Coronary artery (tissue), 2 donors: ENCODE results near the gene TLE4.
"Not testable (repeated sequence)": the region's sequence is repeated elsewhere in the genome, so short reads cannot be mapped to it uniquely, and the experiment has no call there.

ENCODE experiments used
- DNase-seq: peaks from one replicate; pipeline ENCODE4 v3.0.0-alpha.2; 2017; ENCODE audit warnings: low spot score
- H3K27ac ChIP-seq, 2 donors: fragments of 200-600 bp; sonication (generic); one replicate each; pipeline ENCODE4 v1.5.1; 2016 to 2019
- H3K4me3 ChIP-seq: fragments of 200-600 bp; sonication (generic); 2 replicates; pipeline ENCODE4 v1.5.1; 2016; ENCODE audit warnings: mild to moderate bottlenecking, moderate library complexity
- TF ChIP-seq, protein P1 (sequence below): fragments of 200-600 bp; sonication (generic); IDR thresholded peaks from one replicate; pipeline ENCODE4 v1.5.1; 2019; ENCODE audit warnings: antibody characterized with exemption

Gene TLE4

GRCh38 chr9:79542735-79543620, 28.8 kb upstream of the TLE4 start:
- TF ChIP-seq, protein P1, sequence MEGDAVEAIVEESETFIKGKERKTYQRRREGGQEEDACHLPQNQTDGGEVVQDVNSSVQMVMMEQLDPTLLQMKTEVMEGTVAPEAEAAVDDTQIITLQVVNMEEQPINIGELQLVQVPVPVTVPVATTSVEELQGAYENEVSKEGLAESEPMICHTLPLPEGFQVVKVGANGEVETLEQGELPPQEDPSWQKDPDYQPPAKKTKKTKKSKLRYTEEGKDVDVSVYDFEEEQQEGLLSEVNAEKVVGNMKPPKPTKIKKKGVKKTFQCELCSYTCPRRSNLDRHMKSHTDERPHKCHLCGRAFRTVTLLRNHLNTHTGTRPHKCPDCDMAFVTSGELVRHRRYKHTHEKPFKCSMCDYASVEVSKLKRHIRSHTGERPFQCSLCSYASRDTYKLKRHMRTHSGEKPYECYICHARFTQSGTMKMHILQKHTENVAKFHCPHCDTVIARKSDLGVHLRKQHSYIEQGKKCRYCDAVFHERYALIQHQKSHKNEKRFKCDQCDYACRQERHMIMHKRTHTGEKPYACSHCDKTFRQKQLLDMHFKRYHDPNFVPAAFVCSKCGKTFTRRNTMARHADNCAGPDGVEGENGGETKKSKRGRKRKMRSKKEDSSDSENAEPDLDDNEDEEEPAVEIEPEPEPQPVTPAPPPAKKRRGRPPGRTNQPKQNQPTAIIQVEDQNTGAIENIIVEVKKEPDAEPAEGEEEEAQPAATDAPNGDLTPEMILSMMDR = no peak
- H3K4me3 ChIP-seq = no peak overlapping the region
- DNase-seq = no peak
- H3K27ac ChIP-seq = no peak overlapping the region

DNA sequence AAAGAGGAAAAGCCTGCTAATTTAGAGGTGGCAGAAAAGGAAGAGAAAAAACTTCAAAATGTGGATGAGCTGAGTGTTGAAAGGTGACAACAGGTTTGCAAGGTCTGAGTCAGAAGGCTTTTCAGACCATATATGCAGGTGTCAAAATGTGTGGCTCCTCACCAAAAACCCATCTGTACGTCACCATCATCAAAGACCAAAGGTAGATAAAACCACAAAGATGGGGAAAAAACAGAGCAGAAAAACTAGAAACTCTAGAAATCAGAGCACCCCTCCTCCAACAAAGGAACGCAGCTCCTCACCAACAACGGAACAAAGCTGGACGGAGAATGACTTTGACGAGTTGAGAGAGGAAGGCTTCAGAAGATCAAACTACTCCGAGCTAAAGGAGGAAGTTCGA, 27.4 kb upstream of the TLE4 start:
- not testable (repeated sequence) for H3K4me3 ChIP-seq, H3K27ac ChIP-seq, DNase-seq

DNA sequence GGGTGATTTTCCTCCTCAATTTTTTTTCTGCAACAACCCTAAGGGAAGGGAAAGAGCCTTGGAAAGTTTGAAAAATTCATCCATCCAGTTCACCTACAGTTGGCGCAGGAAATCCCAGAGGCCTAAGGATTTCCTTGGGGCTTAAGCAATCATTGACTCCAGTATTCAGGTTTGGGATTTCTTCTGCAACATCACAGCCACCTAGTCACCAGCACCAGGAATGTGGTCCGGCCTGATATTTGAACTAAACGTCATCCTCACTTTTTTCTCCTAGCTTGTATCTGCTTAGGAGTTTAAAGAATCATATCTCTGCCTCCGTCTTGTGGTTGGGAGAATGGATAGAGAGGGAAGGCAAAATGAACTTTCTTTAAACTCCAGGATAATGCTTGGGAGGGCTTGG, 20.2 kb upstream of the TLE4 start:
- Histone ChIP-seq H3K4me3 (no peak overlapping the region), H3K27ac (no peak overlapping the region)
- TF ChIP-seq, protein P1 = no peak
- DNase-seq = no peak

- DNase-seq = no peak
- Histone ChIP-seq H3K4me3 (no peak overlapping the region), H3K27ac (no peak overlapping the region)
- TF ChIP-seq, protein P1 = no peak
Measured at GRCh38 chr9:79551994-79552393, 19.8 kb upstream of the TLE4 start.

GRCh38 chr9:79555474-79556089, 16.2 kb upstream of the TLE4 start:
- no peak overlapping the region for H3K27ac ChIP-seq
- TF ChIP-seq, protein P1 = no peak
- DNase-seq = no peak
- no peak overlapping the region for H3K4me3 ChIP-seq

GRCh38 chr9:79559495-79560181, 12.1 kb upstream of the TLE4 start:
- no peak for DNase-seq
- Histone ChIP-seq H3K27ac (no peak overlapping the region), H3K4me3 (no peak overlapping the region)
- TF ChIP-seq, protein P1 = no peak

DNA sequence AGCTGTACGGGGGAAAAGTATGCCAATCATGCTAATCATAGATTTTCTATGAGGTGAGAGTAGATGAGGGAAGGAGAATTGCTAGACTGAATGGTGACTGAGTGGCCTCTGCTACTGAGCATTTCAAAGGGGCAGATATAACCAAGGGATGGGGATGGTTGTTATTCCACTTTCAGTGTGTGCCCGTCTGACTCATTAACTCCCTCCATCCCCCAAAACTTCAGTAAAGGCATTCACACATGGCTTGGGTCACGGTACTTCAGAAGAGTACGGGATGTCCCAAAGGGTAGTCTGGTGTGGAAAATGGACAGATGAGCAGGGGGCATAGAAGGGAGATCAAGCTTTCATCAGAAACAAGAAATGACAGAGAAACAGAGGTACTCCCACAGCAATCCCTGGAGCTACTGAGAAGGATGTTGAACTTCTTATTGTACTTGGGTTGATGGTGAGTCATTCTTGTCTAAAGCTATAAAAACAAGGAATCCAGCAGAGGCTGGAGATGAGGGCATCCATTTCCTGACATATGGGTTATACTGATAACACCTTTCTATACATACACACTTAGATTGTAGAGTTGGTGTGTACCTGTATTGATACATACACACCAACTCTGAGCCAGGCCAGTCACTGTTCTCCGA, 8.9 kb upstream of the TLE4 start:
- no peak overlapping the region for H3K27ac ChIP-seq
- TF ChIP-seq, protein P1 = no peak
- H3K4me3 ChIP-seq = no peak overlapping the region
- no peak for DNase-seq
